Measurements from ENCODE around the gene HPSE2. TPM values are rescaled to one million over a fixed set of nuclear protein-coding genes. Genes with fewer than 3 reads are reported as not detected.
A peak's percentile ranks its signal among the peaks of the same experiment; 100 is the strongest.

HPSE2 gene
- total and polyA plus RNA-seq, 2 experiments from 2014 or later = 0.10 to 0.24 TPM

DNA sequence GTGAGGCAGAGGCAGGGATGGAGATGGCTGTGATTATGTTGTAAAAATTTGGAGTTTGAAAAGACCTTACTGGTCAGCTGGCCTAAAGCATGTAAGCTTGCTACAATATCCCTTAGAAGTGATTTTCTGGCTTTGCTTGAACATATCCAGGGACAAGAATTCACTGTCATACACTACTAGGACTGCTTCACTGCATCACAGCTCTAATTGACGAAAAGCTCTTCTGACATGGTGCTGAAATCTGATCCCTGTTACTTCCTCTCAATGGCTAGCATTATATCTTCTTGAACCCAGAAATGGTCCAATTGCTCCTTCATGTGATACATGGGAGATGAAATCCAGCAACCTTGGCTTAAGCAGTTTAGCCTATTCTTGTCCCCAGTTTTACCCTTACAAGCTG is 591.2 kb downstream of the HPSE2 start:
- DNase-seq (ENCODE audit: low spot score) (no peak), ATAC-seq (no peak)
- Histone ChIP-seq H3K79me2 (replicated peaks; ENCODE audit: insufficient read depth) (no peaks in the 10 kb centered on the region), H3F3A (replicated peaks; ENCODE audit: low read depth) (no peaks in the 10 kb centered on the region), H3K4me1 (ENCODE audit: insufficient read depth) (peaks cover 48% of the 10 kb centered on the region), H3K27me3 (ENCODE audit: insufficient read depth) (no peaks in the 10 kb centered on the region), H3K9me2 (ENCODE audit: insufficient read depth) (0 out of 2 replicates have a peak, but pooled peaks cover 4% of the 10 kb centered on the region), H3K36me3 (ENCODE audit: insufficient read depth) (no peaks in the 10 kb centered on the region), H4K20me1 (replicated peaks; ENCODE audit: insufficient read depth) (no peaks in the 10 kb centered on the region), H3K27ac (ENCODE audit: low read depth) (no peak overlapping the region), H2AFZ (0 out of 2 replicates have a peak overlapping the region, but pooled peaks have one; percentile 1), H3K4me3 (no peak overlapping the region), H3K4me2 (peak overlapping the region; percentile 37; the same call in 1 of the 2 replicates)
- no peaks in the 10 kb centered on the region for H3K27me3 Mint-ChIP-seq (ENCODE audit: insufficient read depth, low read depth, poor library complexity)
- H3K27ac Mint-ChIP-seq = no peak overlapping the region
- H3K4me3 Mint-ChIP-seq = no peak overlapping the region
- TF ChIP-seq ZNF331 (CRISPR knock-in tag; IDR thresholded peaks at IDR 0.05; ENCODE audit: low read depth) (no peak), STAT1 (IDR thresholded peaks at IDR 0.05; ENCODE audit: unreplicated experiment) (no peak), EZH2phosphoT487 (IDR thresholded peaks at IDR 0.05; ENCODE audit: unreplicated experiment) (no peak)
- no peaks in the 10 kb centered on the region for H3K36me3 Mint-ChIP-seq (ENCODE audit: low read depth)
- H3K4me1 Mint-ChIP-seq = peaks cover 44% of the 10 kb centered on the region
- H3K9me3 Mint-ChIP-seq = no peaks in the 10 kb centered on the region

DNA sequence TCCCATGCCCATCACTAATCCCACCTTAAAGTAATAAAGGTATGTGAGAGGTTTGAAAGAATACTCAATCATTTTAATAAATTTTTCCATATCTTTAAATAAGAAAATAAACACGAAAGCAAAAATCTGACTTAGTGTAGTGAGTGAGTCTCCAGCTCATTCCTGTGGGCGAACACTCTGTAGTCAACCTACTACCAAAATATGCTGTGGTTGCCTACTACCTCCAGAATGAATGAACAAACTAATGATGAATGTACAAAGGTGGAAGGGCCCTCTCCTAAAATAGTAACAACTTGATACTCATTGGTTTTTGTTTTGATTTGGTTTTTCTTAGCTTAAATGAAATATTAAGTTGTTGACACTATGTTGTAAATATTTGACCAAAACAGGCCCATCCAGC is 593.4 kb downstream of the HPSE2 start:
- Mint-ChIP-seq H3K27ac (no peak overlapping the region), H3K36me3 (ENCODE audit: low read depth) (no peaks in the 10 kb centered on the region), H3K4me1 (peaks cover 32% of the 10 kb centered on the region), H3K9me3 (no peaks in the 10 kb centered on the region), H3K27me3 (ENCODE audit: insufficient read depth, low read depth, poor library complexity) (no peaks in the 10 kb centered on the region), H3K4me3 (no peak overlapping the region)
- no peaks in the 10 kb centered on the region for H3K79me2 ChIP-seq (replicated peaks; ENCODE audit: insufficient read depth)
- no peaks in the 10 kb centered on the region for H4K20me1 ChIP-seq (replicated peaks; ENCODE audit: insufficient read depth)
- ATAC-seq (no peak), DNase-seq (ENCODE audit: low spot score) (no peak)
- no peaks in the 10 kb centered on the region for H3F3A ChIP-seq (replicated peaks; ENCODE audit: low read depth)
- H3K27me3 ChIP-seq (ENCODE audit: insufficient read depth) = no peaks in the 10 kb centered on the region
- no peaks in the 10 kb centered on the region for H3K36me3 ChIP-seq (ENCODE audit: insufficient read depth)
- no peak overlapping the region for H3K27ac ChIP-seq (ENCODE audit: low read depth)
- TF ChIP-seq NANOG (IDR thresholded peaks at IDR 0.05; ENCODE audit: borderline replicate concordance) (no peak), JUNB (IDR thresholded peaks at IDR 0.05; ENCODE audit: unreplicated experiment) (no peak), ZNF331 (CRISPR knock-in tag; IDR thresholded peaks at IDR 0.05; ENCODE audit: low read depth) (no peak), EZH2 (IDR thresholded peaks at IDR 0.05; ENCODE audit: low read depth, unreplicated experiment) (no peak), EZH2phosphoT487 (IDR thresholded peaks at IDR 0.05; ENCODE audit: unreplicated experiment) (no peak), POLR2AphosphoS5 (IDR thresholded peaks at IDR 0.05; ENCODE audit: low read depth) (no peak), STAT1 (IDR thresholded peaks at IDR 0.05; ENCODE audit: unreplicated experiment) (no peak), CREB1 (CRISPR knock-in tag; IDR thresholded peaks at IDR 0.05; ENCODE audit: low read depth) (no peak)
- TF ChIP-seq, protein P1, sequence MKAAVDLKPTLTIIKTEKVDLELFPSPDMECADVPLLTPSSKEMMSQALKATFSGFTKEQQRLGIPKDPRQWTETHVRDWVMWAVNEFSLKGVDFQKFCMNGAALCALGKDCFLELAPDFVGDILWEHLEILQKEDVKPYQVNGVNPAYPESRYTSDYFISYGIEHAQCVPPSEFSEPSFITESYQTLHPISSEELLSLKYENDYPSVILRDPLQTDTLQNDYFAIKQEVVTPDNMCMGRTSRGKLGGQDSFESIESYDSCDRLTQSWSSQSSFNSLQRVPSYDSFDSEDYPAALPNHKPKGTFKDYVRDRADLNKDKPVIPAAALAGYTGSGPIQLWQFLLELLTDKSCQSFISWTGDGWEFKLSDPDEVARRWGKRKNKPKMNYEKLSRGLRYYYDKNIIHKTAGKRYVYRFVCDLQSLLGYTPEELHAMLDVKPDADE (IDR thresholded peaks at IDR 0.05) = no peak
- no peak overlapping the region for H3K4me2 ChIP-seq
- peaks cover 32% of the 10 kb centered on the region for H3K4me1 ChIP-seq (ENCODE audit: insufficient read depth)
- no peak overlapping the region for H2AFZ ChIP-seq
- H3K9me2 ChIP-seq (ENCODE audit: insufficient read depth) = 0 out of 2 replicates have a peak, but pooled peaks cover 4% of the 10 kb centered on the region
- no peak overlapping the region for H3K4me3 ChIP-seq

DNA sequence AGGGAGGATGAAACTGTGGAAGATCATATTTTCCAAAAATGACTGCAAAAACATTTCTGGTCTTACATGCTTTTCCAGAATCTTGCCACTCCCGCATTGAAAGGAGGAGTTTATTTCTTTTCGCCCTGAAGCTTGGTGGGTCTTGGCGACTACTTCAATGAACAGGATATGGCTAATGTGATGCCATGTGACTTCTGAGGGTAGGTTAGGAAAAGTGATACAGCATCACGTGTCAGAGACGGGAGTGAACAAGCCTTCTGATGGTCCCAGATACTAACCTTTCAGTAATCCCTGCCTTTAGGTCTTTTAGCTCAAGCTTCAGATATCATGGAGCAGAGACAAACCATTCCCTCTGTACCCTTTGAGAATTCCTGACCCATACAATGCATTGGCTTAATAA is 596.7 kb downstream of the HPSE2 start:
- Histone ChIP-seq H3K4me1 (ENCODE audit: insufficient read depth) (peaks cover 7% of the 10 kb centered on the region; the same call in 1 of the 2 replicates), H3K79me2 (replicated peaks; ENCODE audit: insufficient read depth) (no peaks in the 10 kb centered on the region), H2AFZ (peak overlapping the region; percentile 61; the same call in 1 of the 2 replicates), H3K4me2 (no peak overlapping the region), H3F3A (replicated peaks; ENCODE audit: low read depth) (no peaks in the 10 kb centered on the region), H3K27ac (ENCODE audit: low read depth) (no peak overlapping the region), H4K20me1 (replicated peaks; ENCODE audit: insufficient read depth) (no peaks in the 10 kb centered on the region), H3K27me3 (ENCODE audit: insufficient read depth) (no peaks in the 10 kb centered on the region), H3K36me3 (ENCODE audit: insufficient read depth) (no peaks in the 10 kb centered on the region), H3K4me3 (no peak overlapping the region), H3K9me2 (ENCODE audit: insufficient read depth) (no peaks in the 10 kb centered on the region)
- H3K27ac Mint-ChIP-seq = no peak overlapping the region
- no peaks in the 10 kb centered on the region for H3K9me3 Mint-ChIP-seq
- H3K4me3 Mint-ChIP-seq = no peak overlapping the region
- H3K36me3 Mint-ChIP-seq (ENCODE audit: low read depth) = no peaks in the 10 kb centered on the region
- DNase-seq (ENCODE audit: low spot score) (no peak), ATAC-seq (no peak)
- H3K27me3 Mint-ChIP-seq (ENCODE audit: insufficient read depth, low read depth, poor library complexity) = peaks cover 3% of the 10 kb centered on the region
- peaks cover 8% of the 10 kb centered on the region; the same call in 1 of the 3 replicates for H3K4me1 Mint-ChIP-seq
- TF ChIP-seq, protein P1 (IDR thresholded peaks at IDR 0.05) = no peak
- no peak for TF ChIP-seq CREB1 (CRISPR knock-in tag; IDR thresholded peaks at IDR 0.05; ENCODE audit: low read depth)
- TF ChIP-seq EZH2 (IDR thresholded peaks at IDR 0.05; ENCODE audit: low read depth, unreplicated experiment) = no peak
- TF ChIP-seq, protein P2, sequence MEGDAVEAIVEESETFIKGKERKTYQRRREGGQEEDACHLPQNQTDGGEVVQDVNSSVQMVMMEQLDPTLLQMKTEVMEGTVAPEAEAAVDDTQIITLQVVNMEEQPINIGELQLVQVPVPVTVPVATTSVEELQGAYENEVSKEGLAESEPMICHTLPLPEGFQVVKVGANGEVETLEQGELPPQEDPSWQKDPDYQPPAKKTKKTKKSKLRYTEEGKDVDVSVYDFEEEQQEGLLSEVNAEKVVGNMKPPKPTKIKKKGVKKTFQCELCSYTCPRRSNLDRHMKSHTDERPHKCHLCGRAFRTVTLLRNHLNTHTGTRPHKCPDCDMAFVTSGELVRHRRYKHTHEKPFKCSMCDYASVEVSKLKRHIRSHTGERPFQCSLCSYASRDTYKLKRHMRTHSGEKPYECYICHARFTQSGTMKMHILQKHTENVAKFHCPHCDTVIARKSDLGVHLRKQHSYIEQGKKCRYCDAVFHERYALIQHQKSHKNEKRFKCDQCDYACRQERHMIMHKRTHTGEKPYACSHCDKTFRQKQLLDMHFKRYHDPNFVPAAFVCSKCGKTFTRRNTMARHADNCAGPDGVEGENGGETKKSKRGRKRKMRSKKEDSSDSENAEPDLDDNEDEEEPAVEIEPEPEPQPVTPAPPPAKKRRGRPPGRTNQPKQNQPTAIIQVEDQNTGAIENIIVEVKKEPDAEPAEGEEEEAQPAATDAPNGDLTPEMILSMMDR (conservative IDR thresholded peaks at IDR 0.05; ENCODE audit: low read depth in 2 of 2) = no peak
- TF ChIP-seq STAT1 (IDR thresholded peaks at IDR 0.05; ENCODE audit: unreplicated experiment) = no peak

Data from GM23338 (cell line).